ENCODE results near the gene MROH8. TPM values are rescaled to one million over a fixed set of nuclear protein-coding genes. Genes with fewer than 3 reads are reported as not detected.

The MROH8 gene
- total and polyA plus RNA-seq, 2 of the 13 experiments (the other 11 are each of a cell fraction or from before 2014, with no cell fraction given), result 2.6 to 5.5 TPM

- Histone ChIP-seq H3K27ac (ENCODE audit: extremely low read length, insufficient read depth, low read length) (no peak overlapping the region), H3K9me3 (ENCODE audit: low read length) (no peaks in the 10 kb centered on the region), H3K9ac (ENCODE audit: insufficient read depth, low read depth, low read length) (no peak overlapping the region), H3K27me3 (ENCODE audit: control insufficient read depth in 1 of 2, insufficient read depth in 2 of 2, low read length in 2 of 2) (no peaks in the 10 kb centered on the region), H3K4me3 (replicated peaks in 1 of 3; ENCODE audit: insufficient read depth in 1 of 3, low read depth in 2 of 3, low read length in 3 of 3) (no peak overlapping the region), H3K4me2 (ENCODE audit: low read depth, low read length) (no peak overlapping the region), H3K36me3 (replicated peaks in 1 of 2; ENCODE audit: control insufficient read depth in 1 of 2, insufficient read depth in 2 of 2, low read length in 2 of 2) (no peaks in the 10 kb centered on the region), H3K79me2 (ENCODE audit: insufficient read depth, low read length) (no peaks in the 10 kb centered on the region), H4K20me1 (ENCODE audit: insufficient read depth, low read length) (no peaks in the 10 kb centered on the region), H3K4me1 (ENCODE audit: insufficient read depth, low read length) (no peaks in the 10 kb centered on the region; the same call in 1 of the 2 replicates), H2AFZ (ENCODE audit: low read length) (no peak overlapping the region)
- intact Hi-C loops (cut with micrococcal nuclease; ENCODE audit: unreplicated experiment), result no loop called here
- TF ChIP-seq NR0B2 (CRISPR knock-in tag; IDR thresholded peaks at IDR 0.05) (no peak), ZNF782 (CRISPR knock-in tag; IDR thresholded peaks at IDR 0.05; ENCODE audit: borderline replicate concordance) (no peak), CEBPG (CRISPR knock-in tag; IDR thresholded peaks at IDR 0.05) (peak; percentile 58), TFDP1 (CRISPR knock-in tag; IDR thresholded peaks at IDR 0.05; ENCODE audit: borderline replicate concordance) (no peak), CEBPB (IDR thresholded peaks at IDR 0.05; ENCODE audit: borderline replicate concordance, low read depth, low read length) (peak; percentile 89)
- FAIRE-seq, result no peak
- in situ Hi-C loops (cut with HindIII; ENCODE audit: extremely low pct_ligation_motif_present, low pct_unique_long_range_greater_than_20kb), result no loop called here
- no TSS peak for BruUV-seq (replicated peaks)
- POLR2A ChIA-PET, result no interaction called here
- WGBS (ENCODE audit: low lambda C conversion rate), result 78% methylated on average over 8 of the region's 8 CpGs
- no peak for ATAC-seq
- CTCF ChIA-PET (ENCODE audit: low intra/inter-chr PET ratio, low total read pairs), result no interaction called here
- no peak for DNase-seq (ENCODE audit: low spot score)
Measured at GRCh38 chr20:37144856-37145404, 34.4 kb downstream of the MROH8 start.

- no peak for FAIRE-seq
- no peak for TF ChIP-seq NFE2L1 (CRISPR knock-in tag; IDR thresholded peaks at IDR 0.05; ENCODE audit: borderline replicate concordance)
- TF ChIP-seq ZNF543 (CRISPR knock-in tag; IDR thresholded peaks at IDR 0.05), result no peak
- TF ChIP-seq ZNF792 (CRISPR knock-in tag; IDR thresholded peaks at IDR 0.05), result no peak
- TF ChIP-seq ZFP90 (CRISPR knock-in tag; IDR thresholded peaks at IDR 0.05; ENCODE audit: borderline replicate concordance), result no peak
- no peak for TF ChIP-seq ZBTB14 (CRISPR knock-in tag; IDR thresholded peaks at IDR 0.05)
Measured at GRCh38 chr20:37142708-37143107, 36.6 kb downstream of the MROH8 start.

More at GRCh38 chr20:37142708-37143107, 36.6 kb downstream of the MROH8 start:
- Histone ChIP-seq H3K27ac (ENCODE audit: extremely low read length, insufficient read depth, low read length) (no peak overlapping the region), H3K4me2 (ENCODE audit: low read depth, low read length) (no peak overlapping the region), H3K9ac (ENCODE audit: insufficient read depth, low read depth, low read length) (no peak overlapping the region), H3K9me3 (ENCODE audit: low read length) (no peaks in the 10 kb centered on the region), H3K27me3 (ENCODE audit: control insufficient read depth in 1 of 2, insufficient read depth in 2 of 2, low read length in 2 of 2) (no peaks in the 10 kb centered on the region), H3K79me2 (ENCODE audit: insufficient read depth, low read length) (no peaks in the 10 kb centered on the region), H3K4me1 (ENCODE audit: insufficient read depth, low read length) (no peaks in the 10 kb centered on the region; the same call in 1 of the 2 replicates), H4K20me1 (ENCODE audit: insufficient read depth, low read length) (no peaks in the 10 kb centered on the region), H3K4me3 (replicated peaks in 1 of 3; ENCODE audit: insufficient read depth in 1 of 3, low read depth in 2 of 3, low read length in 3 of 3) (no peak overlapping the region), H3K36me3 (replicated peaks in 1 of 2; ENCODE audit: control insufficient read depth in 1 of 2, insufficient read depth in 2 of 2, low read length in 2 of 2) (no peaks in the 10 kb centered on the region), H2AFZ (ENCODE audit: low read length) (no peak overlapping the region)
- ATAC-seq (no peak), DNase-seq (ENCODE audit: low spot score) (no peak)
- CTCF ChIA-PET (ENCODE audit: low intra/inter-chr PET ratio, low total read pairs), result no interaction called here
- intact Hi-C loops (cut with micrococcal nuclease; ENCODE audit: unreplicated experiment) (no loop called here), in situ Hi-C loops (cut with HindIII; ENCODE audit: extremely low pct_ligation_motif_present, low pct_unique_long_range_greater_than_20kb) (no loop called here)
- POLR2A ChIA-PET, result no interaction called here
- 88% methylated on average over 3 of the region's 3 CpGs for WGBS (ENCODE audit: low lambda C conversion rate)
- no TSS peak for BruUV-seq (replicated peaks)

All from HepG2 (cell line).